Heart right ventricle (tissue), 16 donors: ENCODE data around the gene KIF26B. TPM values are rescaled to one million over a fixed set of nuclear protein-coding genes. Genes with fewer than 3 reads are reported as not detected.

ENCODE experiments used
- ATAC-seq, 8 donors: fragments of 200-7000 bp; cut with Tn5 transposase; one replicate each; pipeline ENCODE4 v1.9.1; 2020; ENCODE audit warnings: mild to moderate bottlenecking in 8 of 8, moderate library complexity in 8 of 8, moderate number of reproducible peaks in 1 of 8
- DNase-seq, 2 donors: peaks; one replicate each; pipeline ENCODE4 v3.0.0-alpha.2; 2020
- H3K27ac ChIP-seq, 10 donors: fragments of 200-600 bp; sonication (generic) in 2 of 10; one replicate each; pipeline versions ENCODE4 v1.5.0 to v1.8.0; 2020 to 2022; ENCODE audit warnings: mild to moderate bottlenecking in 3 of 10
- H3K27me3 ChIP-seq, 7 donors: fragments of 200-600 bp; one replicate each; pipeline ENCODE4 v1.8.0; 2021 to 2022; ENCODE audit warnings: mild to moderate bottlenecking in 2 of 7
- H3K36me3 ChIP-seq, 9 donors: fragments of 200-600 bp; sonication (generic) in 1 of 9; one replicate each; pipeline versions ENCODE4 v1.5.0 to v1.8.0; 2020 to 2022; ENCODE audit warnings: mild to moderate bottlenecking in 2 of 9
- H3K4me1 ChIP-seq, 9 donors: fragments of 200-600 bp; sonication (generic) in 1 of 9; one replicate each; pipeline versions ENCODE4 v1.5.0 to v1.8.0; 2020 to 2022; ENCODE audit warnings: mild to moderate bottlenecking in 4 of 9
- H3K4me3 ChIP-seq, 10 donors: fragments of 200-600 bp; sonication (generic) in 2 of 10; one replicate each; pipeline versions ENCODE4 v1.5.0 to v1.8.0; 2020 to 2022; ENCODE audit warnings: mild to moderate bottlenecking in 7 of 10, moderate library complexity in 2 of 10
- H3K9me3 ChIP-seq, 11 donors: fragments of 200-600 bp in 10 of 11; sonication (generic) in 2 of 11; one replicate each; pipeline versions ENCODE4 v1.5.0 to v1.8.0; 2013 to 2022; ENCODE audit warnings: mild to moderate bottlenecking in 2 of 11, control low read depth in 1 of 11, moderate library complexity in 1 of 11
- WGBS, 2 donors: extraction: QIAGEN DNeasy Blood & Tissue Kit; methylation state at CpG; one replicate each; pipeline ENCODE4 v1.1.7; 2013; ENCODE audit warnings: inconsistent platforms in 1 of 2; 5-methylcytosine and 5-hydroxymethylcytosine counted together
- intact Hi-C, 10 donors: fragments of 100-400 bp; cut with DNase I; formaldehyde crosslinking; loops; one replicate each; pipeline versions ENCODE4 v1.11.1 to v1.14.2; 2022
- polyA plus RNA-seq, 2 donors: library from polyadenylated mRNA; stranded (reverse); fragments of 200-250 nt; gene quantifications; one replicate each; pipeline ENCODE4 v1.2.3, GENCODE V29; 2013
- total RNA-seq, 10 donors: library from RNA; stranded (reverse); fragmentation: NEBNext Ultra II Directional in 3 of 10; extraction: Animal tissue kit (Norgen Biotek cat#: 25700) in 3 of 10; gene quantifications; one replicate each; pipeline versions ENCODE4 v1.2.1 to v1.2.4, GENCODE V29; 2021 to 2023
- TF ChIP-seq, protein P1 (sequence below), 9 donors: fragments of 200-600 bp; sonication (generic) in 2 of 9; IDR thresholded peaks; one replicate each; pipeline versions ENCODE4 v1.5.0 to v1.8.0; 2021 to 2022; ENCODE audit warnings: antibody characterized with exemption in 9 of 9, mild to moderate bottlenecking in 5 of 9, moderate library complexity in 1 of 9
- donor health status: Arrhythmogenic right ventricular cardiomyopathy.
- donor health status: ischemic (EF 13 %, LVEDD 7.1; RV severe dilation, severe dysfunction).
- donor health status: healthy with polysubstance abuse.
- donor health status: DM: no; HTN: yes; CAD: no.
- donor health status: DM: no; HTN: no; CAD: no.
- donor health status: ischemic (EF 25% LVEDD 6.9; RV normal size, moderate dysfunction).
- donor health status: ischemic (EF 25% LVEDD 5.7; RV mildly dilated, moderate dysfunction).
- donor health status: healthy.
- donor health status: DM: yes; HTN: yes; CAD: no.
- donor health status: Ischemic cardiomyopathy.
- donor health status: ischemic (EF 35%, LVEDD 5.7; RV mildly dilated, moderate dysfunction).
- donor health status: nonischemic (EF 11% LVEDD 7.7; RV severe dilation, severe dysfunction).
- donor health status: DM: yes; HTN: yes; CAD: no.
- donor health status: PGD.
- donor health status: ischemic (EF 29% LVEDD 5.4; RV normal size, mild dysfunction).
- donor health status: nonischemic (EF 23%, LVEDD 6.1; RV moderate dilation, normal function).

KIF26B gene
- total and polyA plus RNA-seq, 12 donors: 0.66 to 8.8 (median 2.8) TPM

- H3K36me3 ChIP-seq: no peaks in the 10 kb centered on the region
- intact Hi-C loops: no loop called here
- H3K4me3 ChIP-seq: no peak overlapping the region
- no peaks in the 10 kb centered on the region for H3K4me1 ChIP-seq
- 61 to 63% methylated on average over 7 of the region's 7 CpGs for WGBS, 2 donors
- H3K27me3 ChIP-seq: peaks cover 0 to 19% (median 6%) of the 10 kb centered on the region in 7 donors
- no peak for DNase-seq
- TF ChIP-seq, protein P1, sequence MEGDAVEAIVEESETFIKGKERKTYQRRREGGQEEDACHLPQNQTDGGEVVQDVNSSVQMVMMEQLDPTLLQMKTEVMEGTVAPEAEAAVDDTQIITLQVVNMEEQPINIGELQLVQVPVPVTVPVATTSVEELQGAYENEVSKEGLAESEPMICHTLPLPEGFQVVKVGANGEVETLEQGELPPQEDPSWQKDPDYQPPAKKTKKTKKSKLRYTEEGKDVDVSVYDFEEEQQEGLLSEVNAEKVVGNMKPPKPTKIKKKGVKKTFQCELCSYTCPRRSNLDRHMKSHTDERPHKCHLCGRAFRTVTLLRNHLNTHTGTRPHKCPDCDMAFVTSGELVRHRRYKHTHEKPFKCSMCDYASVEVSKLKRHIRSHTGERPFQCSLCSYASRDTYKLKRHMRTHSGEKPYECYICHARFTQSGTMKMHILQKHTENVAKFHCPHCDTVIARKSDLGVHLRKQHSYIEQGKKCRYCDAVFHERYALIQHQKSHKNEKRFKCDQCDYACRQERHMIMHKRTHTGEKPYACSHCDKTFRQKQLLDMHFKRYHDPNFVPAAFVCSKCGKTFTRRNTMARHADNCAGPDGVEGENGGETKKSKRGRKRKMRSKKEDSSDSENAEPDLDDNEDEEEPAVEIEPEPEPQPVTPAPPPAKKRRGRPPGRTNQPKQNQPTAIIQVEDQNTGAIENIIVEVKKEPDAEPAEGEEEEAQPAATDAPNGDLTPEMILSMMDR (IDR thresholded peaks at IDR 0.05): no peak
- no peaks in the 10 kb centered on the region for H3K9me3 ChIP-seq
- no peak for ATAC-seq
- H3K27ac ChIP-seq: no peak overlapping the region
Measured at GRCh38 chr1:245466261-245466660, 311.5 kb downstream of the KIF26B start.

GRCh38 chr1:245467804-245468203 is 313.0 kb downstream of the KIF26B start:
- no peak for ATAC-seq
- no peak for DNase-seq
- Histone ChIP-seq H3K27ac (no peak overlapping the region), H3K27me3 (peaks cover 0 to 5% (median 0%) of the 10 kb centered on the region in 7 donors), H3K9me3 (no peaks in the 10 kb centered on the region), H3K36me3 (no peaks in the 10 kb centered on the region), H3K4me1 (no peaks in the 10 kb centered on the region), H3K4me3 (no peak overlapping the region)
- intact Hi-C loops: no loop called here
- 95 to 100% methylated on average over 1 of the region's 1 CpG for WGBS, 2 donors
- TF ChIP-seq, protein P1 (IDR thresholded peaks at IDR 0.05): no peak

DNA sequence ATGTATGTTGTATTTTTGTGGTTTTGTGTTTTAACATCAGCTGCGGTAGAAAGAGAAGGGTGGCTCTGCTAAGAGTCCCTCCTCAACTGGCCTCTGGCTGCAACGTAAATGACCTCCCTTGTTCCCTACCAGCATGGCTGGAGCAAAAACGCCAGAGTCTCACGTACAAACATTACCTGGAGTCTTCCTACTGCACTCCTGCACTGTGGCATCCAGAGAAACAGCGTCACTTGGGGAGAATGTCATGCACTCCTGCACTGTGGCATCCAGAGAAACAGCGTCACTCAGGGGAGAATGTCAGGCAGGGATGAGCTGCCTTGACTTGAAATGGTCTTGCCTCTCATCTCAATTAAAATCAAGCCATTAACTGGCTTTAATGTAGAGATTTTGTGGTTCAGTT is 314.2 kb downstream of the KIF26B start:
- DNase-seq (no peak), ATAC-seq (no peak)
- no peaks in the 10 kb centered on the region for H3K9me3 ChIP-seq
- no peaks in the 10 kb centered on the region for H3K36me3 ChIP-seq
- WGBS, 2 donors: 92% methylated on average over 6 of the region's 6 CpGs
- intact Hi-C loops: no loop called here
- no peaks in the 10 kb centered on the region for H3K27me3 ChIP-seq
- no peaks in the 10 kb centered on the region for H3K4me1 ChIP-seq
- H3K4me3 ChIP-seq: no peak overlapping the region
- no peak overlapping the region for H3K27ac ChIP-seq
- TF ChIP-seq, protein P1 (IDR thresholded peaks at IDR 0.05): no peak

DNA sequence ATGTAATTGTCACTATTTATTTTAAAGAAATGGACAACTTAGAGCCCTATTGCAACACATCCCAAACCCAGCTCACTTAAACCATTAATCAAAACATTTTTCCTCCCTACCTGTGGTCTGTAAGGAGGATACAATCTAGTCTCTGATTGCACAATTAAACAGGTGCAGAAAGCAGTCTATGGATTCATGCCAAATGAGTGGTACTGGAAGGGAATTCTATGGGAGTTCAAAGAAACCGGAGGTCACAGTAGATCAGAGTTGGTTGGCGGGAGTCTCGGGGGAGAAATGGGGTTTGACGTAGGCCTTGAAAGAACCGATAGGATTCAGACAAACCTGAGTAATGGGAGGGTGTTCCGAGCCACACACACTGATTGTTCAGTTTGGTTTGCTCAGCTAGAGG is 314.9 kb downstream of the KIF26B start:
- 93% methylated on average over 6 of the region's 6 CpGs for WGBS, 2 donors

More for the DNA sequence above, 314.9 kb downstream of the KIF26B start:
- TF ChIP-seq, protein P1 (IDR thresholded peaks at IDR 0.05): no peak
- H3K36me3 ChIP-seq: no peaks in the 10 kb centered on the region
- no peak overlapping the region for H3K27ac ChIP-seq
- no peak overlapping the region for H3K4me3 ChIP-seq
- ATAC-seq (no peak), DNase-seq (no peak)
- no peaks in the 10 kb centered on the region for H3K27me3 ChIP-seq
- no peaks in the 10 kb centered on the region for H3K4me1 ChIP-seq
- H3K9me3 ChIP-seq: no peaks in the 10 kb centered on the region
- intact Hi-C loops: no loop called here
